GM19463 (cell line): Measurements from ENCODE around the gene EIF4EBP3.
"Not testable (repeated sequence)": the region's sequence is repeated elsewhere in the genome, so short reads cannot be mapped to it uniquely, and the experiment has no call there.

Source experiments
- ATAC-seq: cut with Tn5 transposase; IDR thresholded peaks from one replicate; pipeline ENCODE4 v1.9.1; 2021; ENCODE audit warnings: mild to moderate bottlenecking, moderate library complexity; ENCODE audit not compliant: unreplicated experiment

EIF4EBP3 gene

DNA sequence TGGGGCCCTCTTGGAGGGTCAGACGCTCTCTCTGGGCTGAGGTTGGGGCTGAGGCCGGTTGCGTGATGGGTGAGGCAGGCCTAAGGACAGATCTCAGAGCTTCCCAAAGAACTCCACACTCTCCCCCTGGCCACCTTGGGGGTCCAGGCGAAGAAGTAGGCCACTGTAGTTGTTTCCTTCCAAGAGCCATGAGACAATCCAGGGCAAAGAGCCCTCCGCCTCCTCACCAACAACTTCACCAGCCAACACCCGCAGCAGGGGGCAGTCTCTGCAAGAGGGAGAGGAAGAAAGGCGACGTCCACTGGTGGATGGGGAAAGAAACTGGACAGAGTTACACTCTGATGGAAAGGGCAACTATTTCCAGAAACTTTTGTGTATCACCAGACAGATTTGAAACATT lies 27.8 kb downstream of the EIF4EBP3 start:
- no peak for ATAC-seq

DNA sequence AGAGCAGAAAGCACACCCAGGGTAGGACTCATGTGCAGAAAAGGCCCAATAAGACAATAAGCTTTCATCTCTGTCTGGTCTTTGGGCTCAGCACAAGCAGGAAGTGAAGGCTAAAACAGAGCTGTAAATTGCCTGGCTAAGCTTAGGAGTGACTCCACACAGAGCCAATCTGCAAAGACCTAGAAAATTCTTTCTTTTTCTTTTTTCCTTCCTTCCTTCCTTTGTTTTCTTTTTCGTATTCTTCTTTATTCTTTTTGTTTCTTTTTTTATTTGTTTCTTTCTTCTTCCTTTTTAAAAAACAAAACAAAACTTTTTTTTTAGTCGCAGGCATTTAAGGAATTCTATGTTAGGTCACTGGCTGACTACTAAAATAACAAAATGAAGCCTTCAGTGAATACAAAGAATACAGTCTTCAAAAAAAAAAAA lies 29.3 kb downstream of the EIF4EBP3 start:
- no peak for ATAC-seq

DNA sequence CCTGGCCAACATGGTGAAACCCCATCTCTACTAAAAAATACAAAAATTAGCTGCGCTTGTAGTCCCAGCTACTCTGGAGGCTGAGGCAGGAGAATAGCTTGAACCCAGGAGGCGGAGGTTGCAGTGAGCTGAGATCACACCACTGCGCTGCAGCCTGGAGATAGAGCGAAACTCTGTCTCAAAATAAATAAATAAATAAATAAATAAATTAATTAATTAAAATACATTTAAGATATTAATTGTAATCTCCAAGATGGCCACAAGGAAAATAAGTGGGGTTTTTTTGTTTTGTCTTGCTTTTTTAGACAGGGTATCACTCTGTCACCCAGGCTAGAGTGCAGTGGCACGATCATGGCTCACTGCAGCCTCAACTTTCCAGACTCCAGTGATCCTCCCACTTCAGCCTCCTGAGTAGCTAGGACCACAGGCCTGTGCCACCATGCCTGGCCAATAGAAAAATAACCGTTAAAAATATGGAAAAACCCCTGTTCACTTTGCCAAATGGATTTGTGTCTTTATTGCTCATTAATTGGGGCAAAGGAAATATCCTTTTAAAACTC lies 31.8 kb downstream of the EIF4EBP3 start:
- ATAC-seq = not testable (repeated sequence)

DNA sequence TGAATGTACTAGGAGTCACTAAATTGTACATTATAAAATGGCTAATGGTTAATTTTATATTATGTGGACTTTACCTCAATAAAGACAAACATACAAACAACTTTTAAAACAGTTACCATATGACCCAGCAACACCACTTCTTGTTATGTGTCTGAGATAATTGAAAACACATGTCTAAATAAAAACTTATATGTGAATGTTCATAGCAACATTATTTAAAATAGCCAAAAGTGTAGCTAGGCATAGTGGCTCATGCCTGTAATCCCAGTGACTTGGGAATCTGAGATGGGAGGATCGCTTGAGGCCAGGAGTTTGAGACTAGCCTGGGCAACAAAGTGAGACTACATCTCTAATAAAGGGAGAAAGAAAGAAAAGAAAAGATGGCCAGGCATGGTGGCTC lies 40.0 kb downstream of the EIF4EBP3 start:
- no peak for ATAC-seq

GRCh38 chr5:140588311-140589070 lies 41.0 kb downstream of the EIF4EBP3 start:
- ATAC-seq = no peak

- ATAC-seq = no peak
Measured at GRCh38 chr5:140590861-140591260, 43.4 kb downstream of the EIF4EBP3 start.

GRCh38 chr5:140591747-140592372 lies 44.4 kb downstream of the EIF4EBP3 start:
- ATAC-seq = no peak

DNA sequence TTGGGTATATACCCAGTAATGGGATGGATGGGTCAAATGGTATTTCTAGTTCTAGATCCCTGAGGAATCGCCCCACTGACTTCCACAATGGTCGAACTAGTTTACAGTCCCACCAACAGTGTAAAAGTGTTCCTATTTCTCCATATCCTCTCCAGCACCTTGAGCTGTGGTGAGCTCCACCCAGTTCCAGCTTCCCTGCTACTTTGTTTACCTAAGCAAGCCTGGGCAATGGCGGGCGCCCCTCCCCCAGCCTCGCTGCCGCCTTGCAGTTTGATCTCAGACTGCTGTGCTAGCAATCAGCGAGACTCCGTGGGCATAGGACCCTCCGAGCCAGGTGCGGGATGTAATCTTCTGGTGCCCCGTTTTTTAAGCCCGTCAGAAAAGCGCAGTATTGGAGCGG lies 45.6 kb downstream of the EIF4EBP3 start:
- ATAC-seq = not testable (repeated sequence)

DNA sequence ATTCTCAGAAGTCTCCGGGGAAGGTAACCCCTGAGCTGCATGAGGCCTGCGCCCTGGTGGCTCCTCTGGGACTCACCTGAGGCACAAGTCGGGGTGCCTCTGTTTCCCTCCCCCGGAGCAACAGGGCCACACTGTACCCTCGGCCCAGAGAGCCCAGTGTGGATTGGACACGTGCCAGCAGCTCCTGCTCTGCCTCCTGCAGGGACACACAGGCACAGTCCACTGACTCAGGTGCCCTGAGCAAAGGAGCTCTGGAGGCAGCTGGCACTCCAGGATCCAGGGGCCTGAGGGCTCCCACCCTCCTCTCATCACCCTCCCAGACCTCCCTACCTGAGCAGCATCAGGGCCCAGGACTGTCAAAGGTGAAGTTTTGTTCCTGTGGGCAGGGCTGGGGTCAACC lies 46.7 kb downstream of the EIF4EBP3 start:
- ATAC-seq = no peak

- ATAC-seq = no peak
Measured at GRCh38 chr5:140595538-140596300, 48.3 kb downstream of the EIF4EBP3 start.

DNA sequence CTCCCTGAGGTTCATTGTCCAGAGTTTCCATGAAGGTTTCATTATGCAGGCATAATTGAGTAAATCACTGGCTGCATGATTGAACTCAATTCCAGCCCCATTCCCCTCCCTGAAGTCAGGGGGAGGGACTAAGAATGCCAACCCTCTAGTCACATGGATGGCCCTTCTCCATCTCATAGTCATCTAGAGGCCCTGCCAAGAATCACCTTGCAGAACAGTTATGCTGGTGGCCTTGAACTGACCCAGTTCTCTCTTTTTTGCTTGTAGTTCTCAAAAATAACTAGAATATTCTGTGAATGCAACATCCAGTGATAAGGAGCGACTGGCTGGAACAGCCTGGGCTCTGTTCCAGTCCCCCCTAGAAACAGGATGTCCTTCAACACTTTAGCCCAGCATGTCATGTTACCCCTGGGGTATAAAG lies 48.9 kb downstream of the EIF4EBP3 start:
- no peak for ATAC-seq

- ATAC-seq = no peak
Measured at GRCh38 chr5:140598836-140599235, 51.4 kb downstream of the EIF4EBP3 start.
